HG03558 (cell line): Measurements from ENCODE around the gene SEPTIN12.

ENCODE experiments used
- ATAC-seq: cut with Tn5 transposase; IDR thresholded peaks from one replicate; pipeline ENCODE4 v1.9.1; 2021; ENCODE audit warnings: moderate number of reproducible peaks; ENCODE audit not compliant: unreplicated experiment; ENCODE audit errors: extremely low read depth

SEPTIN12 gene, protein sequence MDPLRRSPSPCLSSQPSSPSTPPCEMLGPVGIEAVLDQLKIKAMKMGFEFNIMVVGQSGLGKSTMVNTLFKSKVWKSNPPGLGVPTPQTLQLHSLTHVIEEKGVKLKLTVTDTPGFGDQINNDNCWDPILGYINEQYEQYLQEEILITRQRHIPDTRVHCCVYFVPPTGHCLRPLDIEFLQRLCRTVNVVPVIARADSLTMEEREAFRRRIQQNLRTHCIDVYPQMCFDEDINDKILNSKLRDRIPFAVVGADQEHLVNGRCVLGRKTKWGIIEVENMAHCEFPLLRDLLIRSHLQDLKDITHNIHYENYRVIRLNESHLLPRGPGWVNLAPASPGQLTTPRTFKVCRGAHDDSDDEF

DNA sequence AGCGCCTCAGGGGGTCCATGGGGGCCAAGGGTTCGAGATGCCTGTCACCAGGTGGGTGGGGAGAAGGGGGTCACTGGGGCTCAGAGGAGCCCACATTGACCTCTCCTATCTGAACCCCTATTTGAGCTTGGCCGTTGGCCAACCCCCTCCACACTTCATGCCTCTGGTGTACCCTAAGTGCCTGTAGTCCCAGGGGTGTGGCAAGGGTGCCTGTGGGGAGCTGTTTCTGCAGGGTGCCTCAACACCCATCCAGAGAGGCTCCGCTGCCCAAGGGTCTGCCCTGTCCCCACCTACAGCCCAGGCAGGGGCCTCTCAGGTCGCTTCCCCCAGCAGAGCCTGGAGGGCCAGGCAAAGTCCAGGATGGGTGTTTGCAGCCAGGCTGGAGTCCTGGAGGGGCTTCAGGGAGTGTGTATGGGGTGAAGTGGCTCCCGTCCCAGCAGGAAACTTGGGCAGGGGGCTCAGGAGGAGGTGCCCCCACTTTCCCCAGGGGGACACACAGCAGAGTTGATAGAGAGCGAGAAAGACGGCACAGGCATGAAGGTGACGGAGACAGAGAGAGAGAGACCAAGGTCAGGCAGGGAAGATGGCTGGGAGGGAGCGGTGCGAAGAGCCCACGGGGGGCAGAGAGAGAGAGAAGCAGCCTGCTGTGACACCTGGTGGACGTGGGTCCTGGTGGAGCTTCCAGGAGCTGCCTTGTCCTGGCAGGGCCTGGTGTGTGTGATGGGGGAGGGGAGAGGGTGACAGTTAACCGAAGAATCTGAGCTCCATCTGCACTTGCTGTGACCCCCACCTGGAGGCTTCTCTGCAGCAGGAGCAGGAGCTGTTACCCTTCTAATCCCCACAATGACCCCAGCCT is at the start of gene SEPTIN12:
TSS of gene SEPTIN12 (minus strand) at position 719 of the 856 bp plus-strand sequence. CDS start at position 19, 700 bp downstream.
- no peak for ATAC-seq

DNA sequence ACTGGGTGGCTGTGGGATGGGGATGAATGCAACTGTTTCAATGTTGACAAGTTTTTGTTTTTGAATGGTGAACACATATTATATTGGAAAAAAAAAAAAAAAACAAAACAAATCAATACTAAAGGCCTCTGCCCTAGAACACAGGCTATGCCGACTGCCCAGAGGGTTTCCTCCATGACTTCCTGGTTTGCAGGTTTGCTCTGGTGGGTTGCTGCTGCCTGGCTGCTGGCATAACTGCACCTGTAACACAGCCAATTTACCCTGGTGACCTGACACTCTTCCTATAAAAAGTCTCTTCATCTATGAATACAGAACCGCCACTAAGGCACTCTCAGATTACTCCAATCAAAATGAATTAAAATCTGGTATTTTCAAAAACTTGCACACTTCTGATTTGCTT is 48.6 kb upstream of the SEPTIN12 start:
- no peak for ATAC-seq

DNA sequence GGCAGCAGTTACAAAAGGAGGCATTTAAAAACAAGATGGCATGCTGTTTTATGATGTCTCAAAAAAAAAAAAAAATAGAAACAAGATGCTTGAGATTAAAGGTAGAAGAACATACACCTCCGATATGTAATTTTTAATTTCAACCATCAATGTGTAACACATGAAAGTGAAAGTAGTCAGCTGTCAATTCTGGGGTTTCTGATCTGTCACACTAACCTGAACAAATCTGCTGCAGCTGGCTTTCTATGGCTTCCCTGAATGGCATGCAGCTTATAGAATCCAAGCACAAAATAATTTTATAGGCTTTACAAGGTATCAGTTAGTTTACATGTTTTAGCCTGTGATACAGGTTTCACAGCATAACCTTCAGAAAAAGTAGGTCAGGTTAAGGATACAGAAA is 45.4 kb upstream of the SEPTIN12 start:
- no peak for ATAC-seq

DNA sequence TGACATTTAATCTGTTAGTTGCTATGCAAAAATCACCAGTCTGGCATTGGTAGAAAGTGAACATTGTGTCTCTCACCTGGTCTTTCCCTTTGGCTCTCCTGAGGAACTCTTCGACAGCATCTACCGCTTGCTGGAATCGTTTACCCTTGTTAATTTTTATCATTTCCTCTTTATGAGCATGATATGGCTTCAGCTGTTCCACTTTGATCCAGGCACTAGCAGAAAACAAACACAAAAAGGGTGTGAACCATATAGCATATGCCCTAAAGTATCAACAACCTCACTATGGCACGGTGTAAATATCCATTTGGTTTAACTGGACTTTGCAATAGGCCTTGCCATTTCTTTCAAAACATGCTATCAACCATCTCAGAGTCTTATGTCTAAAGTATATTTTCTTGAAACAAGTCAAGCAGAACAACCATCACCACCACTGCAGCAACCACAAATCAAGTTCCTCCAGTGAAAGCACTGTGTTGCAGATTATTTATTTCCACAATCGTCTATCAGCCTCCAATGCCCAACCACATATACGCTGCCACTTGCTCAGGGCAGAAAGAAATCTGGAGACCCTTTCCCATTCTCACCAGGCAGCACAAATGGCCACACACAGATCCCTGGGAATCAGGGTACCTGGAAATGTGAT is 44.7 kb upstream of the SEPTIN12 start:
- no peak for ATAC-seq

DNA sequence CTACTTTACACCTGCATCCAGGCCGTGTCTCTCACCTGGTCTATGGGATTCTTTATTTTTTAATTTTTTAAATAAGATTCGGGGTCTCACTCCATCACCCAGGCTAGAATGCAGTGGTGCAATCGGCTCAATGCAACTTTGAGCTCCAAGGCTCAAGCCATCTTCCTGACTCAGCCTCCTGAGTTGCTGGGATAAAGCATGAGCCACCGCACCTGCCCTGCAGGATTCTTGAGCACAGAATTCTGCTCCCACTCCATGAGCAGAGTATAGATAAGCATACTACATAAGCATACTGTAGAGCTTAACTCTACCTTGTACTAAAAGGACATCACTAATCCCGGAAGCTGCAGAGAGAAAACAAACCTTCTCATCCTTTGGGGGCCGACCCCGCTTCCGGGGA is 43.5 kb upstream of the SEPTIN12 start:
- no peak for ATAC-seq

DNA sequence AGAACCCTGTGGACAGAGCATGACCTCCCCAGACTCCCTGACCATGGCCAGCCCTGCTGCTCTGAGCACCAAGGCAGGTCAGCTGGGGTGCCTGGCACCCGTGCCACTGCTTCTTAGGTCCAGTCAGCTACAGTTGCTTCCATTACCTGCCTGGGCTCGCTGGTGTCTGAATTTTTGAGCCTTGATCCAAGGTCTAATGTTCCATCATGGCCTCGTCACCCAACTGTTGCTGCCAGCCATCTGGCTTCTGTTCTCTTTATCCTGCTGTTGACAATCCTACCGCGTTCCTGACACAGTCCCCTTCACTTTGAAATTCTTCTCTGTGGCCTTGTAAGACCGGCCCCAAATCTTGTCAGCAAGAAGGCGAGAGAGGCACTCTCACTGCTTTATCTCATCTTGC is 42.3 kb upstream of the SEPTIN12 start:
- no peak for ATAC-seq

DNA sequence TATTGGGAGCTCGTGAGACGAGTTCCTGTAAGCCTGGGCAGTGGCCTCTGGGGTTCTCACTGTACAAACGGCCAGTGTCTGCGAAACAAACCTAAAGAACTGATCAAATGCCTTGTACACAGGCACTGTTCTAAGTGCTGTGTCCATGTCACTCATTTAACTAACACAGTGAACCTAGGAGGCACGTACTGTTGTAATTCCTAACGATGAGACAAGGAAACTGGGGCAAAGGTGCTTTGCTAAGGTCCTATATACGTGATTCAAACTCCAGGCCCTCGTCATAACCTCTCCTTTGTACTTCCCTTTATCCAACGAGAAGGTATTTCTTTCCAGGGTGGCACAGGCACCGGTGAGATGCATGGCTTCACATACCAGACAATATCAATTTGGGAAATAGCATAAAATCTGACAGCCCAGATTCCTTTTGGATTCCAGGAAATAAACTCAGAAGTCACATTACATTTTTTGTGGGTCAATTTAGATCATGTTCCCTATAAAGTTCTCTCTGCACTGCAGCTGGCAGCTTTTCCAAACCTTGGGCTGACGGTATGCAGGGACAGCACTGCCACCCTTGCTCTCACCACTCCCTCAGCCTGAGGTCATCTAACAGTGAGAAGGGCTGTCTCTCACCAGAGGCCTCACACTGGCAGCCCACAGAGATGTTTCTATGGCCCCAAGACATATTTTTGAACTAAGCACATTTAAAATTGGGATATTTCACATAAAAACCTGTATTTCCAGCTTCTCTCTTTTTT is 40.6 kb upstream of the SEPTIN12 start:
- no peak for ATAC-seq

DNA sequence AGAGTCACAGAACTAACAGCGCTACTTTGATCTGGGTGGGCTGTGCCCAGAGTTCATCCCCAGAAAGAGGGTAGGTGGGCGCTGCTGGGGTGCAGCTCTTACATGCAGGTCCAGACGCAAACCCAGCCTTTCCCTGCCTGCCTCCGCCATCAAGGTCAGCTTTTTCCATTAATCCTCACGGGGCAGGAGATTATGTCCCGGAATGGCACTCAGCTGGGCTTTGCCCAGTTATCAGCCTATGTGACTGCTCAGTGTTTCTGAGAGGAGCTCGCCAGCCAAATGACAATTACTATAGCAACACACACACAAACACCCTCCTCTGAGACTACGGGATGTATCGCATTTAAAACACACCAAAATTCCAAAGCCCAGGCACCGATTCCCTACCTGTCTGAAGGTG is 38.8 kb upstream of the SEPTIN12 start:
- ATAC-seq: no peak

DNA sequence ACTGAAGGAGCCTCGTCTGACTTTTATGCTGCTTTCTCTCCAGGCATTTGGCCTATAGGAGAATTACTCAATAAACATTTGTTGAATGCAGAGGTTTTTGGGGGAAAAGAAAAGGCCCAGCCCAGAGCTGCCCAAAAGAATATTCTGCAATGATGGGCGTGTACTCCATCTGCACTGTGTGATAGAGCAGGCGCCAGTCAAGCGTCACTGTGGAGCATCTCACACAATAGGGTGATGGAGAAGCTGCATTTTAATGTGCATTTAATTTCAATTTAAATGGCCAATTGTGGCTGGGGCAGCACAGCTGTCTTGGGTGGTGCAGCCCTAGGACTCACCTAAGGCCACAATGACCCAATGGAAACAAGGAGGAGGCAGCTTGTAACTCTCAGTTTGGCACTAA is 38.4 kb upstream of the SEPTIN12 start:
- ATAC-seq: no peak

DNA sequence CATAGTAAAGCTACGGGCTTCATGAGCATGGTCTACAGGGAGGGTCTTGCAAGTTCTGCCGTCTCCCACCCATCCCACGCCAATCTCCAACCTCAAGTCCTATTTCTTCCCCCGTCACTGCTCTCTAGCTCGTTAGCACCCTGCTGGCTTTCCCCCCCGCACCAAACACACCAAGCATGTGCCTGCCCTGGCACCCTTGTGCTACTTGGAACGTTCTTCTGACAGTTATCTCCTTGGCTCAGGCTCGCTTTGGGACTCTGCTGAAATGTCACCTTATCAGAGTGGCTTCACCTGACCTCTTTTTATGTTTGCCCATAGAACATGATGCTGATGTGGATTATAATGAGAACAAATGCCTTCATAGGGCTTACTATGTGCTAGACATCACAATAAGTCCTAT is 37.1 kb upstream of the SEPTIN12 start:
- ATAC-seq: no peak

DNA sequence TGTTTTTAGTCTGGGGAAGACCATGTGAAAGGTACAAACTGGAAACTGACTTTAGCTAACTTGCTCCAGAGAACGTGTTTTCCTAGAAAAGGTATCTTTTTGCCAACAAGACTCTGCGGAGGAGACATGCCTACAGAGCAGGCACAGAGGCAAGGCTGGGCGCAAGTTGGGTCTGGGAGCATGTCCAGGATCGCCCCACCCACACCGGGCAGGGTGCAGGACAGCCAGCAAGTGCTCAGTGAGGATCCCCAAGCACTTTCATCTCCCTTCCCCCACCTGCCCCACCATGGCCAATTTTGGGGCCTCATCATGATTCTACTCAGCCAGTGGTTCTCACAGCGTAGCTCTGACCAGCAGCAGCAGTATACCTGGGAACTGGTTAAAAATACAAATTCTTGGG is 32.5 kb upstream of the SEPTIN12 start:
- ATAC-seq: no peak

DNA sequence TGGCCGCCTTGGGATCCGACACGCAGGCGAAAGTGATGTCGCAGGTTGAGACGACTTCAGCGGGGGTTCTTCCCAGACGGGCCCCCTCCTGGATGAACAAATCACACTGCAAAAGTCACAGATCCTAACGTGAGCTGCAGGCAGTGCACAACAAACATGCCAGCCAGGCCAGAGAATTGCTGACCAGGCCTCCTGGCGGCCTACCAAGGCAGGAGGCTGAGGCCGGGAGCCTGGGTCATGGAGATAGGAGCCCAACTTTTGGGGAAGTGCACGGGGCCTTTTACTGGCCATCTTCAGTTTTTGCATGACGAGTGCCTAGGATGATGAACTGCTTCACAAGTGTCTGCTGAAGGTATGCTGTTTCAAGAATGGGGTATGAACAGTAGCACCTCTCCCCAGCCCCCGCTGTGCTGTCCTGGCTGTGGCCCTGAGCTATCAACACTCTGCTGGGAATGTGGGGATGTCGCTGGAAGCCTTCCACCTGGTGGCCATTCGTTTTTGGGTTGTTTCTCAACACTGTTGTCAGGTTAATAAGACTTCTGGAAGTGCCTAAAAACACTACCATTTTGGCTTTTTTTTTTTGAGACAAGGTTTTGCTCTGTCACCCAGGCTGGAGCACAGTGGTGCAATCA is 26.5 kb upstream of the SEPTIN12 start:
- no peak for ATAC-seq

DNA sequence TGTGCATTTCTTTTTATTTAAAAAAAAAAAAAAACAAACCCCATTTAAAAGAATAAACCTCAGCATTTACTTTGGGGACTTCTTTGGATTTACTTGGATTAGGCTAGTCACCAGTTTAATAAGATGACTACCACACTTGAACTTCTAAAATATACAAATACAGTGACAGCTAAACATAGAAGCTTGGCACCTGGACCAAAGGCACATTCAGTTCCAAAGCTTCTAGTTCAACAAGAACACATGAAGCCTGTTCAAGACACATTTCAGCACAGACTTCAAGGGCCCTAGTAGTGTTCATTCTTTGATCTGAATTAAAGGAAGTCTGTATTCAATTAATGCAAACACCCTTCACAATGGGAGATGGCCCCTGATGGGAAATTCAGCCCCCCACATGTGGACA is 25.9 kb upstream of the SEPTIN12 start:
- no peak for ATAC-seq

DNA sequence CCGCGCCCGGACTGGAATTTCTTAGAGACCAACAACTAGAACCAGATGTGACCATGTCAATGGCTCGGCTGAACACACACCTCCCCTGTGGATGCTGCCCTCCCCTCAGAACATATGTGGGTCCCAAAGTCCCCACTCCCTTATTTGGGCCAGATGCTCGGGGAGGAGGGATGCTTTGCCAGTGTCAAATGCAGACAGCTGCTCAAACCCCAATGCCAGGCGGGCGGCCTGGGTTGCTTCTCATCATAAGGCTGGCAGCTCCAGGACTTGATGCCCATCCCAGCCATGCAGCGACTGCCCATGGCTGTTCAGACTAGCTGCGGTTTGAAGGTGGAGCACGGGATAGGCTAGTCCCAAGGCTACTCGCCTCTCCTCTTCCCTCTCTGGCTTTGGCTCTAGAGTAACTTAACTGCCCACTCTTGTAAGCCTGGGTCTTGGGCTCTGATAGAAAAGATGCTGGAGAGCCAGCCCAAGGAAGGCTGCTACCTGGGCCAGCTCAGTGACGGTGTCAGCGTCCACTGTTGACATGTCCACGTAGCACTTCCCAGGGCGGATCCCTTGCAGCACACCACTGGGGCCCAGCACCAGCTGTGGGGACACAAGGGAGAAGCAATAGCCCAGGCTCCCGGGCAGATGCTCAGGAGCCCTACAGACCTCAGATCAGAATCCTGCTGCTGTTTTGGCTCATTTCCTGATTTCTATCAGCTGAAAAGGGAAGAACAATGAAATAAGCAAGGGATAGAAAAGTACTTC is 25.3 kb upstream of the SEPTIN12 start:
- ATAC-seq: no peak

DNA sequence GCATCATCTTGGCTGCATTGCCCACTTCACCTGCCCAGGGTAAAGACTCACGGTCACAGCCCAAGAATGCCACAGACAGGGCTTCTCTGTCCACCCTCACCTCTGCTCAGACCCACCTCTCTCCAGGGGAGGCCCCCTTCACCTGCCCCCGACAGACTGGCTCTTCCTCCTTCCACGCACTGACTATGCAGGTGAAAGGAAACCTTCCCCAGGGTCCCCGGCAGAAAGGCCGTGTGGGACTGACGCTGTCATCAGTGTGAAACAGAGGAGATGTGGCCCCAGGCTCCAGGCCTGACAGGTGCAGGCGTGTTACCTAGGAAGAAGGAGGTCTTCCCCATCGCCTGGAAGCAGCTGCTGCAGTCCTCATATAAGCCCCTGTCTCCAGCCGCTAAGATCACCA is 23.6 kb upstream of the SEPTIN12 start:
- ATAC-seq: no peak

DNA sequence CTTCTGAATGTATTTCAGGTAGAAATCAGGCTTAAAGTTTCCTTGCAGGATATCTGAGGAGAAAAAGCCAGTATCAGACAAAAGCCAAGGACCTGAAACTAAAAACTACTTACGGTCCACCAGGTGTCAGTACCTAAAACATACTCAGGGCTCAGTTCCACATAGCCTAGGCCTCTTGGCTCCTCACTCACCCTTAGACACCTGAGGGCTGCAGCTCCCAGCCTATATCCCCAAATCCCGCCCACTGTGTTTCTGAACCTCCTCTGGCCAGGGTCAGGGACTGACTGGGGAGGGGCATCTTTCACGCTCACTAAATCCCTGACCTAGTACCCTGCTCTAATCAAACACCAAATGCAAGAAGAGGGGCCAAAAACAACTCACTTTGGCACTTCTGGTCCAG is 23.1 kb upstream of the SEPTIN12 start:
- ATAC-seq: no peak

DNA sequence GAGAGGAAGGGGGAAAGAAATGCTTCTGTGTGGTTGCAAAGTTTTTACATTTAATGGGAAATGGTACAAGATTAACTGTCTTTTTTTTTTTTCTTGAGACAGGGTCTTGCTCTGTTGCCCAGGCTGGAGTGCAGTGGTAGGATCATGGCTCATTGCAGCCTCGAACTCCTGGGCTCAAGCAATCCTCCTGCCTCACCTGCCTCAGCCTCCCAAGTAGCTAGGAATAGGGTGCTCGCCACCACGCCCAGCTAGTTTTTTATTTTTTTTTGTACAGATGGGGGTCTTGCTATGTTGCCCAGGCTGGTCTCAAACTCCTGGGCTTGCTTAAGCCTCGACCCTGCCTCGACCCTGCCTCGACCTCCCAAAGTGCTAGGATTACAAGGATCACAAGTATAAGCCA is 18.1 kb upstream of the SEPTIN12 start:
- ATAC-seq: no peak

DNA sequence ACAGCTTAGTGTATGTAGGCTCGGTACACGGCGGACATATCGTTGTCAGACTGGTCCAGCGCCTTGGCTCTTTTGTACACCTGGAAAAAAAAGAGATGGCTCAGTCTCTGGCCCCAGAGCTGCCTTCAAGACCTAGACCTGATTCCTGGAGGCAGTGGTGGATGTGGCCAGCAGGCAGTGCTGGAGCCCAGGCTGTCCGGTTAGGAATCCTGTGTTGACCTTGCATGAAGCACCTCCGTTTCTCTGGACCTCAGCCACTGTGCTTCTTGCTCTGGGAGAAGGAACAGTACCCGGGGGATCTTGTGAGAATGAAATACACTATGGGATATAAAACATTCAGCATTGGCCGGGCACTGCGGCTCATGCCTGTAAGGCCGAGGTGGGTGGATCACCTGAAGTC is 17.1 kb upstream of the SEPTIN12 start:
- ATAC-seq: no peak
